GM19438 (cell line): Measurements from ENCODE around the gene RTN4RL1.
A peak's percentile ranks its signal among the peaks of the same experiment; 100 is the strongest.

Experiments
- ATAC-seq: cut with Tn5 transposase; IDR thresholded peaks from one replicate; pipeline ENCODE4 v1.9.1; 2021; ENCODE audit warnings: low read depth; ENCODE audit not compliant: unreplicated experiment

Gene RTN4RL1

GRCh38 chr17:2025220-2025621, at the start of gene RTN4RL1:
TSS of gene RTN4RL1 (minus strand) at chr17:2025334. CDS start at chr17:2024865, 469 bp downstream.
- no peak for ATAC-seq

- ATAC-seq: no peak
These were observed 49.8 kb upstream of the RTN4RL1 start for GRCh38 chr17:2074919-2075318.

GRCh38 chr17:2071455-2072281, 46.5 kb upstream of the RTN4RL1 start:
- no peak for ATAC-seq

GRCh38 chr17:2071024-2071385, 45.9 kb upstream of the RTN4RL1 start:
- no peak for ATAC-seq

GRCh38 chr17:2070241-2071023, 45.3 kb upstream of the RTN4RL1 start:
- peak; percentile 65 for ATAC-seq

GRCh38 chr17:2068519-2069051, 43.5 kb upstream of the RTN4RL1 start:
- ATAC-seq: no peak

GRCh38 chr17:2068031-2068518, 42.9 kb upstream of the RTN4RL1 start:
- no peak for ATAC-seq

GRCh38 chr17:2067608-2068024, 42.5 kb upstream of the RTN4RL1 start:
- no peak for ATAC-seq

GRCh38 chr17:2067048-2067561, 42.0 kb upstream of the RTN4RL1 start:
- no peak for ATAC-seq

GRCh38 chr17:2065949-2066400, 40.8 kb upstream of the RTN4RL1 start:
- ATAC-seq: no peak

GRCh38 chr17:2064980-2065785, 40.0 kb upstream of the RTN4RL1 start:
- ATAC-seq: no peak

GRCh38 chr17:2064520-2064971, 39.4 kb upstream of the RTN4RL1 start:
- ATAC-seq: no peak

GRCh38 chr17:2064147-2064489, 39.0 kb upstream of the RTN4RL1 start:
- no peak for ATAC-seq

GRCh38 chr17:2063261-2064146, 38.4 kb upstream of the RTN4RL1 start:
- ATAC-seq: no peak

GRCh38 chr17:2062571-2063183, 37.5 kb upstream of the RTN4RL1 start:
- no peak for ATAC-seq

GRCh38 chr17:2061441-2061958, 36.4 kb upstream of the RTN4RL1 start:
- no peak for ATAC-seq

- ATAC-seq: no peak
These were observed 35.7 kb upstream of the RTN4RL1 start for GRCh38 chr17:2060681-2061440.

- ATAC-seq: no peak
These were observed 35.2 kb upstream of the RTN4RL1 start for GRCh38 chr17:2060385-2060658.
